Measurements from ENCODE around the gene AOC3. TPM values are rescaled to one million over a fixed set of nuclear protein-coding genes. Genes with fewer than 3 reads are reported as not detected.

AOC3 gene
- total and polyA plus RNA-seq, 2 of the 8 experiments (the other 6 are each of a cell fraction or from before 2014, with no cell fraction given), result 2.5 to 2.7 TPM

- TF ChIP-seq CBX5 (IDR thresholded peaks at IDR 0.05; ENCODE audit: low read depth, low read length) (no peak), CHD1 (IDR thresholded peaks at IDR 0.05; ENCODE audit: low read depth, low read length) (no peak), PHF8 (conservative IDR thresholded peaks at IDR 0.05; ENCODE audit: low read depth, low read length) (no peak), SP1 (IDR thresholded peaks at IDR 0.05; ENCODE audit: low read depth, low read length) (no peak), E2F6 (IDR thresholded peaks at IDR 0.05) (no peak), TAF7 (optimal IDR thresholded peaks at IDR 0.05; ENCODE audit: borderline replicate concordance, low read depth, low read length) (no peak), CHD2 (IDR thresholded peaks at IDR 0.05; ENCODE audit: low read length) (no peak), SRF (IDR thresholded peaks at IDR 0.05; ENCODE audit: low read depth, low read length) (no peak), POLR2A (IDR thresholded peaks at IDR 0.05; ENCODE audit: control extremely low read depth in 1 of 2, low read depth in 2 of 2, low read length in 2 of 2) (no peak), RBBP5 (IDR thresholded peaks at IDR 0.05; ENCODE audit: borderline replicate concordance, low read depth, low read length) (no peak)
- TF ChIP-seq, protein P1, sequence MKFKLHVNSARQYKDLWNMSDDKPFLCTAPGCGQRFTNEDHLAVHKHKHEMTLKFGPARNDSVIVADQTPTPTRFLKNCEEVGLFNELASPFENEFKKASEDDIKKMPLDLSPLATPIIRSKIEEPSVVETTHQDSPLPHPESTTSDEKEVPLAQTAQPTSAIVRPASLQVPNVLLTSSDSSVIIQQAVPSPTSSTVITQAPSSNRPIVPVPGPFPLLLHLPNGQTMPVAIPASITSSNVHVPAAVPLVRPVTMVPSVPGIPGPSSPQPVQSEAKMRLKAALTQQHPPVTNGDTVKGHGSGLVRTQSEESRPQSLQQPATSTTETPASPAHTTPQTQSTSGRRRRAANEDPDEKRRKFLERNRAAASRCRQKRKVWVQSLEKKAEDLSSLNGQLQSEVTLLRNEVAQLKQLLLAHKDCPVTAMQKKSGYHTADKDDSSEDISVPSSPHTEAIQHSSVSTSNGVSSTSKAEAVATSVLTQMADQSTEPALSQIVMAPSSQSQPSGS (IDR thresholded peaks at IDR 0.05; ENCODE audit: low read length), result no peak
These were observed 6.0 kb upstream of the AOC3 start (continued) for GRCh38 chr17:42844761-42845555.

All from H1 (cell line).